Mononuclear cell (primary cell): ENCODE data around the gene SELP. TPM values are rescaled to one million over a fixed set of nuclear protein-coding genes. Genes with fewer than 3 reads are reported as not detected.

Experiments used
- H3K27me3 ChIP-seq: 2 replicates; pipeline ENCODE4 v1.6.0; 2011; ENCODE audit warnings: low read length, control low read depth; ENCODE audit not compliant: insufficient read depth
- H3K4me1 ChIP-seq: 2 replicates; pipeline ENCODE4 v1.5.1; 2011; ENCODE audit warnings: mild to moderate bottlenecking, low read length, control low read depth; ENCODE audit not compliant: insufficient read depth
- H3K4me3 ChIP-seq: 2 replicates; pipeline ENCODE4 v1.5.1; 2011; ENCODE audit warnings: mild to moderate bottlenecking, low read length, moderate library complexity
- H3K9me3 ChIP-seq: 2 replicates; pipeline ENCODE4 v1.5.1; 2011; ENCODE audit warnings: low read depth, mild to moderate bottlenecking, control low read depth, low read length
- total RNA-seq: library from RNA; depleted of rRNA; stranded (reverse); fragments of >200 nt; gene quantifications from one replicate; pipeline ENCODE4 v1.2.3, GENCODE V29; 2012

The SELP gene
- total RNA-seq, 1 donor, result 17.0 TPM

DNA sequence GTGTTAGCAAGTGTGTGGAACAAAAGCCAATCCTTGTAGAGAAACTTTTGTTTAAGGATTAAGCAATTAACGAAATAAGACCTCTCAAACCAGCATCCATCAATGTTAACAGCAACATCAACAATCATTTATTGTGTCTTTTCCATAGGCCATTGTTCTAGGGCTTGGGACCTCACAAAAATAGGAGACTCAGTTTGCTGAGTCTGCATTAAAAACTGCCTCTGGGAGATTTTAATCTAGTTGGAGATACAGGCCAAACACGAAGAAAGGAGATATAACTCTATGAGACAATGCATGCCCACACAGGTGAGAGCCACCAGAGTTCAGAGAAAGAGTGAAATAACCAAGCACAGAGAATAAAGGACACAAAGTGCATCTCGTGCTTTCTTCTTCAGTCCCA, 14.4 kb upstream of the SELP start:
- H3K4me1 ChIP-seq, result peaks cover 6% of the 10 kb centered on the region

DNA sequence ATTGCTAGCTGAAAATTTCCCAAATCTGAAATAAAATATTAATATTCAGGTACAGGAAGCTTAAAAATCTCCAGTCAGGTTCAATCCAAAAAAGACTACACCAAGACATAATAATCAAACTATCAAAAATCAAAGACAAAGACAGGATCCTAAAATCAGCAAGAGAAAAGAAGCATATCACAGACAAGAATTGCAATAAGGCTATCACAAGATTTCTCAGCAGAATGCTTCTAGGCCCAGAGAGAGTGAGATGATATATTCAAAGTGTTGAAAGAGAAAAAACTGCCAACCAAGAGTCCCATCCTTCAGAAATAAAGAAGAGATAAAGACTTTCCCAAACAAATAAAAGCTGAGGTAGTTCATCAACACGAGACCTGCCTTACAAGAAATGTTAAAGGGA, 5.0 kb upstream of the SELP start:
- Histone ChIP-seq H3K27me3 (no peaks in the 10 kb centered on the region), H3K4me1 (peaks cover 2% of the 10 kb centered on the region), H3K4me3 (no peak overlapping the region), H3K9me3 (peaks cover 35% of the 10 kb centered on the region)

More for the DNA sequence above, 14.4 kb upstream of the SELP start:
- Histone ChIP-seq H3K27me3 (no peaks in the 10 kb centered on the region), H3K9me3 (no peaks in the 10 kb centered on the region), H3K4me3 (no peak overlapping the region)

DNA sequence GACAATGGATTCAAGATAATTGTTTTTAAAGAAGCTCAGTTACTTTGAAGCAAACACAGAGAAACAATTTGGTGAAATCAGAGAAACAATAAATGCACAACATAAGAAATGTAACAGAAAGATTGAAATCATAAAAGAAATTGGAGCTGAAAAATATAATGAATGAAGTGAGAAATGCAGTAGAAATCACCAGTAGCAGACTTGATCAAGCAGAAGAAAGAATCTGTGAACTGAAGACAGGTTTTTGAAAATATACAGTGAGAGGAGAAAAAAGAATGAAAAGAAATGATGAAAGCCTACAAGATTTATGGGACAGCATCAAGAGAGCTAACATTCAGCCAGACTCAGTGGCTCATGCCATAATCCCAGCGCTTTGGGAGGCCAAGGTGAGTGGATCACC, 4.2 kb upstream of the SELP start:
- H3K9me3 ChIP-seq, result peaks cover 35% of the 10 kb centered on the region
- H3K4me3 ChIP-seq, result no peak overlapping the region

DNA sequence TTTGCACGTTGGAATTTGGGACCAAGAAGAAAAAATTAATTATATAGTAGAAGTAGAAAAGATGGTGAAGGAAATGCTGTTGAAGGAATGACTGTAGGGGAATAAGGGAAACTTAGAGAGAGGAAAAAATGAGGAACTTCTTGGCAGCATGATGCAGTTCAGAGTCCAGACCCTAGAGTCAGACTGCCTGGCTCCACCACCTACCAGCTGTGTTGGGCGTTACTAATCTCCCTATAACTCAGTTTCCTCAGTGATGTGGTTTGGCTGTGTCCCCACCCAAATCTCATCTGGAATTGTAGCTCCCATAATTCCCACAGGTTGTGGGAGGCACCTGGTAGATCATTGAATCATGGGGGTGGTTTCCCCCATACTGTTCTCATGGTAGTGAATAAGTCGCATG, 1.3 kb upstream of the SELP start:
- Histone ChIP-seq H3K4me1 (peaks cover 16% of the 10 kb centered on the region), H3K27me3 (no peaks in the 10 kb centered on the region)

More for the DNA sequence above, 4.2 kb upstream of the SELP start:
- H3K27me3 ChIP-seq, result no peaks in the 10 kb centered on the region
- peaks cover 3% of the 10 kb centered on the region for H3K4me1 ChIP-seq

DNA sequence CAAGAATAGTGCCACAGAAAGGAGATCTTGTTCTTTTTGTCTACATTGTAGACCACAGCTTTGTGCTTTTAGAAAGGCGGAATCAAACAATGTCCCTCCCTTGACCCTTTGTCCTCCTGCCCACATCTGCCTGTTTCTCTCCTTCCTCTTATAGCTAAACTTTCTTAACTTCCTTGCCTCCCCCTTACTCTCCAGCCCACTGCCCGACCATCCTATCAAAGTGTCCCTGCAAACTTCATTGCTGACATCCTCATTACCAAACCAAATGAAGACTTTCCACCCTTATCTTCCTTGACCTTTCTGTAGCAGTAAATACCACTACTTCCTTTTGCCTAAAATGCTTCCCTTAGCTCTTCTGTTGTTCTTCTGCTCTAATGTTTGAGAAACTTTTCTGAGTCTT, 5.0 kb downstream of the SELP start:
- Histone ChIP-seq H3K4me3 (no peak overlapping the region), H3K9me3 (no peaks in the 10 kb centered on the region), H3K27me3 (no peaks in the 10 kb centered on the region), H3K4me1 (peaks cover 40% of the 10 kb centered on the region)

More for the DNA sequence above, 1.3 kb upstream of the SELP start:
- Histone ChIP-seq H3K9me3 (peaks cover 31% of the 10 kb centered on the region), H3K4me3 (no peak overlapping the region)

DNA sequence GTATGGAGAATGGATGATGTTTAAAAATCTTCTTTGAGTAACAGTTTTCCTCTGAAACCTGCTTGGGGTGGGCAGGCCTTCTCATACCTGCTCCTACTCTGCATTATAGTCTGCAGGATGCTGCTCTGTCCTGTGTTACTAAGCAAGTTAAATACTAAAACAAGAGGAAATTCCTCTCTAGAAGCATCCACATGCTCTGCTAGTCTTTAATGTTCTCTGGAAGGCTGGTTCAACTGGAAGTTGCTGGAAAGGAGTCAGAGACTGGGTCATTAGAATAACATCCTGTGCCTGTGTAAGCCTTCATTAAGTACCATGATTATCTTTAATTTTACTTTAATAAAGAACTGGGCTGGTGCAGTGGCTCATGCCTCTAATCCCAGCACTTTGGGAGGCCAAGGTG, 5.8 kb downstream of the SELP start:
- Histone ChIP-seq H3K9me3 (no peaks in the 10 kb centered on the region), H3K4me3 (no peak overlapping the region), H3K4me1 (peaks cover 38% of the 10 kb centered on the region), H3K27me3 (no peaks in the 10 kb centered on the region)

DNA sequence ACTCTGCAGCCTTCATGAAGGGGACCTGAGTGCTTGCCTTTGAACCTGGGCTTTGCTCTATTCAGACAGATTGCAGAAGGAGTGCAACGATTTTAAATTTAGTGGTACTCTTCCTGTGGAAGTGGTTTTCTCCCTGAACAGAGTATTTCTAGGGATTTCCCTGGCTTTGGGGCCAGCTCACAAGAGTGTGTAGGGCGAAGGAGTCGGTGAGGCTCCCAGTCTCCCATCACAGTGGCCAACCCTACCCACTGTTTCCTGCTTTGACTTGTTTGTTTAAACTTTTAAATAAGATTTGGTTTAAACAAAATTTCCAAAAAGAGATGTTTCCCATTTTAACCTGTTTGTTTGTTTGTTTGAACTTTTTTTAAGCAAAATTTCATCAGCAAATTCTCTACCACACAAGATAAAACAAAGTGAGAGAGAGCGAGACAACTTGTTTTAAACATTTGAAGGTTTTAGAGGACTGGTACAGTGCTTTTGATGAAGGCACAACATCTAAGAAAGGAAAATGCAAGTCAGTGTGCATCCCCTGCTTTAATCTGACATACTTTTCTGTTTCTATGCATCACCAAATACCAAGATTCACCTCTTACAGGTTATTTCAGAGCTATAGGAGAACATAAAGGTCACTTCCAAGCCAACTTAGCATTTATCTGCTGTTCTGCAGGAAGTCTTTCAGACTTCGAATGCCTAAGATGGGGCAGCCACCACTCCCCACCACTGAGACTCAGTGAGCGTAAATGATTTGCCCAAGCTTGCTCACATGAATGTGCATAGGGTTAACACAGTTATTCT, 6.6 kb downstream of the SELP start:
- Histone ChIP-seq H3K4me1 (peaks cover 34% of the 10 kb centered on the region), H3K27me3 (no peaks in the 10 kb centered on the region), H3K9me3 (no peaks in the 10 kb centered on the region), H3K4me3 (no peak overlapping the region)

DNA sequence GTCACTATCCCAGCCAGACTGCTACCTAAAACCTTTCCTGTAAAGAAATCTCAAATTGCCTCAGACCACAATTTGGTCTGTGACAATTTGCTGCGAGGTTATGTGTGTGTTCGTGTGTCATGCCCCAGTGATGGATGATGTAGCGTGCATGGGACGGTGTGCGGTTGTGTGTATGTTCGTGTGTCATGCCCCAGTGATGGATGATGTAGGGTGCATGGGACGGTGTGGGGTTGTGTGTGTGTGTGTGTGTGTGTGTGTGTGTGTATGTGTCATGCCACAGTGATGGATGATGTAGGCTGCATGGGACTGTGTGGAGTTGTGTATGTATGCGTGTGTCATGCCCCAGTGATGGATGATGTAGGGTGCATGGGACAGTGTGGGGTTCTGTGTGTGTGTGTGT, 9.4 kb downstream of the SELP start:
- no peak overlapping the region for H3K4me3 ChIP-seq
- H3K9me3 ChIP-seq, result no peaks in the 10 kb centered on the region
- peaks cover 22% of the 10 kb centered on the region for H3K4me1 ChIP-seq
- H3K27me3 ChIP-seq, result no peaks in the 10 kb centered on the region

DNA sequence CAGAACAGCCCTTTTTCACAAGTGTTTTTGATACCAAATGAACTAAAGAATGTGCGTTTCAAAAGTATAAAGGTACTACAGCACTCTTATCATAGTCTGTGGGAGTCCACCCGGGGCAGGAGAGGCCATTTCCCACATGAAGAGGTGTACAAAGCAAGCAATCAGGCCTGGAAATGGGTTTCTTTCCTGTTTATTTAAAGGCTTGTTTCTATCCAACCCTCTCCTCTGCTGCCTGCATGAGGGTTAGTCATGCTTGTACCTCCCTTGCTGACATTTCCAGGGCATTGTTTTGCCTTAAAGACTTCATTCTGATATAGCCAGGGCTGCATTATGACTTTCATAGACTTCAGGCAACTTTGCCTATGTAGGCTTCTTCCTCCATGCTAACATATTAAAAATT, 11.6 kb downstream of the SELP start:
- Histone ChIP-seq H3K4me1 (peaks cover 10% of the 10 kb centered on the region), H3K4me3 (no peak overlapping the region), H3K9me3 (no peaks in the 10 kb centered on the region), H3K27me3 (no peaks in the 10 kb centered on the region)

DNA sequence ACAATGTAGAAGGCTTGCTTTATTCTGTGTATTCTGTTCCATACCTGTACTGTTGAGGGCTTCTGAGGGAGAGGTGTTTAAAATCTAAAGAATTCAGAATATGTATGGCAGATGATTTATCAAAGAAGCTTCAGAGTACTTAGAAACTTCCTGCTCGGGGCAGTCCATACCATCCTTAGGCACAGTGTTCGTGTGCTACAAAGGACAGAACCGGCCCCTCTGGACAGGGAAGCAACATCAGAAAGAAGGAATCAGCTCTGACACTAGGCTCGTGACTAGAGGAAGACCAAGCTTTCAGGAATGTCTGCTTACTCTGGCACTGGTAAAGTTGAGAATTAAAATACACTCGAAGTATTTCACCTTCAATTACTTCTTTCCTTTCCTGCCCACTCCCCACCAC, 14.1 kb downstream of the SELP start:
- Histone ChIP-seq H3K4me1 (peaks cover 32% of the 10 kb centered on the region), H3K9me3 (no peaks in the 10 kb centered on the region), H3K27me3 (no peaks in the 10 kb centered on the region), H3K4me3 (no peak overlapping the region)

DNA sequence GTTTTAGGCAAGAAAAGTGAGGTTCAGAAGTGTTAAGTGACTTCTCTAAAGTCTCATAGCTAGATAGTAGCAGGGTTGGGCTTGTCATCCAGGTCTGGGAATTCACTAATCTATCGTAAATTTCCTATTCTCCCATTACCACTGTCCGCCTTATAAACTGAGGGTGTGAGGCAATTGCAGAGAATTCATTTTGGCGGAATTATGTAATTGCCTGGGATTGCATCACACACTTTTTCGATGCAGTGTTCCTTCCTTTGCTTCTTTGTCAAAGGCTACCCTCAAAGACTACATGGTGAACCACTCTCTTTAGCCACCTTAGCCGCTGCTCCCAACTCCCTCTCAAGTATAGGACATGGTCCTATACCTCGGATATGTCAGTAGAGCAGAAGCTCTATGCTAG, 19.1 kb downstream of the SELP start:
- H3K27me3 ChIP-seq, result no peaks in the 10 kb centered on the region
- H3K9me3 ChIP-seq, result no peaks in the 10 kb centered on the region
- no peak overlapping the region for H3K4me3 ChIP-seq
- H3K4me1 ChIP-seq, result peaks cover 73% of the 10 kb centered on the region

DNA sequence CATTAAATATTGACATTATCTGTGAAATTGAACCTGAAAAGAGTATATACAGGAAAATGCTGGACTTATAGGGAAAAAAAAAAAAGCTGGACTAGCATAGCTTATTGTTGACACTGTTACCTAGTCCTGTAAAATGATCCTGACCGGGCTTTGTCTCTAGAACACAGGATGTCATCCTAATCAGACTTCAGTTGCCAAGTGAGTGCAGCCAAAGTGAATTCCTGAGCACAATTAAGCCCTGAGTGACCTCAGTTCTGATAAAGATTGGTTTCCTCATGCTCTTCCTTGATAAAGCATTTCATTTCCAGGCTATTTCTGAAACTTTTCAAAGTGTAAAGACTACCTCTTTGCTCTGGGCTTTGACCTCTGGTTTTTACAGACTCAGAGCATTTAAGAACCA, 19.8 kb downstream of the SELP start:
- Histone ChIP-seq H3K4me1 (peaks cover 81% of the 10 kb centered on the region), H3K9me3 (no peaks in the 10 kb centered on the region), H3K27me3 (no peaks in the 10 kb centered on the region), H3K4me3 (no peak overlapping the region)

DNA sequence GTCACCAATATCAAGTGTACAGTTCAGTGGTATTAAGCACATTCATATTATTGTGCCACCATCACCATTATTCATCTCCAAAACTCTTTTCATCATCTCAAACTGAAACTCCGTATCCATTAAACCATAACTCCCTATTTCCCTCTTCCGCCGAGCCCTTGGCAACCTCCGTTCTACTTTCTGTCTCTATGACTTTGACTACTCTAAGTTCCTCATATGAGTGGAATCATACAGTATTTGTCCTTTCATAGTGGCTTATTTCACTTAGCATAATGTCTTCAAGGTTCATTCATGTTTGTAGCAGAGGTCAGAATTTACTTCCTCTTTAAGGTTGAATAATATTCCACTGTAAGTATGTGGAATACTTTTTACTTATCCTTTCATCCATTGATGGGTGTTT, 21.7 kb downstream of the SELP start:
- Histone ChIP-seq H3K4me3 (no peak overlapping the region), H3K27me3 (no peaks in the 10 kb centered on the region), H3K4me1 (peaks cover 90% of the 10 kb centered on the region), H3K9me3 (no peaks in the 10 kb centered on the region)

DNA sequence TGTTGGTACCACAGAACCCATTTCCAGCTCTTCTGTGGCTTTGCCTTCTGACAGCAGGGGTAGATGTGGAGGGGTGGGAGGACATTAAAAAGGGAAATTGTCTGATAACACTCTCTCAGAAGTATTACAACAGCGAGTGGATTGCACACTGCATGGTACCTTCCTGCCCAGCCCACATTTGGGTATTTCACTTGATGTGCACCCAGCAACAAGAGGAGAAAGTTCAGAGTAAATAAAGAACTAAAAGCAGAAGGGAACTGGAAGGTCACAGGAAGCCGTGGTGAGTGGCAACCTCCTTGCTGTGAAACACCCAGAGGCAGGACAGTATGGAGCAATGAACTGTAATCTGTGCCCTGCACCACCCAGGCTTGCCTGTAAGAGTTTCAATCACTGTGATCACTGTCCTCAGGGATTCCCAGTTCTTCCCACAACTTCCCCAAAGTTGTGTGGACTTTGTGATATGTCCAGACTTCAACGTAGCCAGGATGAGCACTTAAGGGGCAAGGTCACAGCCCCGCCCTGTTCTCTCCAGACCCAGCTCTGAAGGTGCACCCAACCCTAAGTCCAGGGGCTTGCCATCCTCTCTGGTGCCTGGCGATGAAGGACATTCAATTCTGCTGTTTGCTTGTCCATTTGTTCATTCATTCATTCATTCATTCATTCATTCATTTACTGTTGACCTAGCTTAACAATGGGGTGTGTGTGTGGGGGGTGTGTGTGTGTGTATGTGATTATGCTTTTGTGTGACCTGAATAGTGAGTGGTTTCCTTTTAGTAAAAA, 25.0 kb downstream of the SELP start:
- Histone ChIP-seq H3K4me1 (peaks cover 79% of the 10 kb centered on the region), H3K4me3 (no peak overlapping the region), H3K27me3 (no peaks in the 10 kb centered on the region), H3K9me3 (no peaks in the 10 kb centered on the region)

DNA sequence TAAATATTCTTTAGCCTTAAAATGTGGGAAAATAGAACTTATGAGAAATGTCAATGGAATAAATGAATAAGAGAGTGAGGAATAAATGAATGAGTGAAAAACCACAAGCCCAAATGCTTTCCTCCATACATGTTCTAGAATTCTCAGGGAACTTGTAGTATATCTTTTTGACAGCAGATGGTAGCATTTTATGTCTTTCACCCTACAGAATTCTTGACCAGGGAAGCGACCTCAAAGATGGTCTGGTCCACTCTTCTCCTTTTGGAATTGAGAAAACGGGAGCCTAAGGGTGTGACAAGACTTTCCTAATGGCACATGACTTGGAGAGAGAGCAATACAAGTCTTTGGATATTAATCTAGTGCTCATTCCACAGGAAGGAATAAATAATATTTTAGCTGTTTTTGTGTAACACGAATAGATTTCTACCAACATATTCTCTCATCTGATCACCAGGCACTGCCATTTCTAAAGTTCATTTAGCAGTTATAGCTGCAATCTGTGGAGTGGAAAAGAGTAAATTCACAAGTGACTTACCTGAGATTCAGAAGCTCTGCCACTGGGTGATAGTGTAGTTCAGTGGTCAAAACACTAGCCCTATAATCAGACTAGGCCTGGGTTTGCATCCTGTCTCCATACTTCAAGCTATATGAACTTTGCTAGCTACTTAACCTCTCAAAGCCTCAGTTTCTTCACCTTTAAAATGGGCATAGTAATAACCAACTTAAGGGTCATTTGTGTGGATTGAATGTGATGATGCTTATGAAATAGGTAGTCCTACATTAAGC, 28.6 kb downstream of the SELP start:
- Histone ChIP-seq H3K4me1 (peaks cover 50% of the 10 kb centered on the region), H3K9me3 (no peaks in the 10 kb centered on the region), H3K4me3 (no peak overlapping the region), H3K27me3 (no peaks in the 10 kb centered on the region)
